D341Med (cell line): ENCODE data around the gene NOL12.
A peak's percentile ranks its signal among the peaks of the same experiment; 100 is the strongest.

Experiments
- DNase-seq: peaks from one replicate; pipeline ENCODE4 v3.0.0; 2012; ENCODE audit warnings: low spot score

Gene NOL12

DNA sequence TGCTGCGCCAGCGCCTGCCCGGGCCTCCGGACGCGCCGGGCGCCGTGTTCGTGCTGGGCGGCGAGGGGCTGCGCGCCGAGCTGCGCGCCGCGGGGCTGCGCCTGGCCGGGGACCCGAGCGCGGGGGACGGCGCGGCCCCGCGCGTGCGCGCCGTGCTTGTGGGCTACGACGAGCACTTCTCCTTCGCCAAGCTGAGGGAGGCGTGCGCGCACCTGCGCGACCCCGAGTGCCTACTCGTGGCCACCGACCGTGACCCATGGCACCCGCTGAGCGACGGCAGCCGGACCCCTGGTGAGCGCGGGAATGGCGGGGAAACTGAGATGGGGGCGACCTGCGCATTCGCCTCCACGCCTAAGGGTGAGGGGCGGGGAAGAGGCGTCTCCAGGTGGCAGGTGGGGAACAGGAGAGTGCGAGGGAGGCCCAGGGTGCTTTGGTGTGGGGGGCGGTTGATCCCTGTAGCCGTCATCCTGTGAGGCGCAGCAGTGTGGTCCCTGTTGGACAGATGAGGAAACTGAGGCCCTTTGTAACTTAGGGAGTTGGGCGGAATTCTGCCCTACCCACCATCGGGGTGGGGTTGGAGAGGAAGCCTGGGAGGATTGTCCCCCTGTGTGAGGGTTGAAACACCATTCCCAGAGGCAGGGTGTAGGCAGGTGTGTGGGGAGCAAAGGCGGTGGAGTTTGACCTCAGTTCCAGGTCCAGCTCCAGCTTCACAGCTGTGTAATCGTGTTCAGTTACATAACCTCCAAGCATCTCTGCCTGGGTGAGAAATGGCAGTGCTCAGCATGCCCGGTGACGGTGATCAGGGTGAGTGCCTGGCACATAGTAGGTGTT, 26.9 kb upstream of the NOL12 start:
- DNase-seq, result peak; percentile 72

DNA sequence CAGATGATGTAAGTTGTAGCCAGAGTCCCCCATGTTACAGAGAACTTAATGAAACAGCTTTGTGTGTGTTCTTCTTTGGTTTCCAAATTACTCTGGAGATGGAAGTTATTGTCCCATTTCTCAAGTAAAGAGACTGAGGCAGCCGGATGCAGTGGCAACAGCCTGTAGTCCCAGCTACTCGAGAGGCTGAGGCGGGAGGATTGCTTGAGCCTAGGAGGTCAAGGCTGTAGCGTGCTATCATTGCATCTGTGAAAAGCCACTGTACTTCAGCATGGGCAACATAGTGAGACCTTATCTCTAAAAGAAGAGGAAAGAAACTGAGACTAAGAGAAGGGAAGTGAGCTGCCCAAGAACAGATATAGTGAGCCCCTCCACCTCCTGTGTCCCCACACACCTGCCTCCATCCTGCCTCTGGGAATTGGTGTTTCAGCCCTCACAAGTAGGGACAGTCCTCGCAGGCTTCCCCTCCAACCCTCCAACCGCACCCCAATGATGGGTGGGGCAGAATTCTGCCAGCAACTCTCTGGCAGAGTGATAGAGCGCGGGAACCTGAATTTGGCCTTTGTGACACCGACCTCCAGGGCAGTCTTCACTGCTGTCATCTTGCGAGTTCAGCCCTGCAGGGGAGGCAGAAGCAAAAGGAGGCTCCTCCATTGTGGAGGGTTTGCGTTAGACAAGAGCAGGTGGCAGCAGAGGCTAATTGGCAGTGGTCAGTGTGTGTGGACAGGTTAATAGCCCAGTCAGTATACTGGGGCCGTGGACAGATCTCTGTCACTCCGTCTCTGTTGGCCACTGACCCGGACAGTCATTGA, 26.0 kb upstream of the NOL12 start:
- no peak for DNase-seq

DNA sequence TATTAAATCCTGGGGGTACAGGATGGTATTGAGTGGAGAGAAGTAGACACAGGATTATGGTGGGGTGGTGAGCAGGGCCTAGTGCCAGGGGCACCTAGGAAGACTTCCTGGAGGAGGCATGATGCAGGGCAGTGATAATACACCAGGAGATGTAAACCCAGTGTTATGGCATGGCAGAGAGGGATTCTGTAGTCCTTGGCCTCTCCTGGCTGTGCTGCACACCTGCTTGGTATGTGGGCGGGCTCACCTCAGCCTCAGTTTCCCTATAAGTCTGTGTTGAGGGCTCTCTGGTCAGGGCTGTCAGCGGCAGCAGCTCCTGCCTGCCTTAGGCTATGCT, 25.5 kb upstream of the NOL12 start:
- DNase-seq, result no peak

DNA sequence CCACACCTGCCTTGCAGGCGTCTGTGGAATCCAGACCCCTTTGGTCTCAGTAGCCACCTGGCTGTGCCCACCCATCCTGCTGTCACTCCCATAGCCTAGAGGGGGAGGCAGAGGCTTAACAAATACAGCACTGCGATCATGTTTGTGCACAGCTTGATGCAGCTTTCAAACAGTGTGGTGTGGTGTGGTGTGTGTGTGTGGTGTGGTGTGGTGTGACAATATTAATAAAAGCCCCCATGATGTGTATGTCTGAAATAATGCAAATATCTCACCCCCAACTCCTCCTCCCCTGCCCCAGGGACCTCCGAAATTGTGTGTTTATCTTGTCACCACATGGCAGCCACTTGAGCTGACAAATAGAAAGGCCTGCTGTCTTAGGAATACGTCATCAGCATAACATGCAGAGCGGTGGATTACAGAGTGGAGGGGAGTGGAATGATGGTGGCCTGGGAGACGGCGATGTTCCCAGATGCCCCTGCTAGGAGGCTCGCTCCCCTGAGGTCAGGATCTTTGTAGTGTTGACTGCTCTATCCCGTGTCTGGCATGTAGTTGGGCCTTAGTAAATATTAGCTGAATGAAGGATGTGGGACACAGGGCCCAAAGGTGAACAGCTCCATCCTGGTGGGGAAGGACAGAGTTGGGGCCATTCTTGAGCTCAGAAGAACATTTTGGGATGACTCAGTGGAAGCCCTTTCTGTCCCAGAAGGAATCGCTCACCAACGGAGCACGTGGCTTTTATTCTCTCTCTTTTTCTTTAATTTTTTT, 24.8 kb upstream of the NOL12 start:
- DNase-seq, result peak; percentile 81

DNA sequence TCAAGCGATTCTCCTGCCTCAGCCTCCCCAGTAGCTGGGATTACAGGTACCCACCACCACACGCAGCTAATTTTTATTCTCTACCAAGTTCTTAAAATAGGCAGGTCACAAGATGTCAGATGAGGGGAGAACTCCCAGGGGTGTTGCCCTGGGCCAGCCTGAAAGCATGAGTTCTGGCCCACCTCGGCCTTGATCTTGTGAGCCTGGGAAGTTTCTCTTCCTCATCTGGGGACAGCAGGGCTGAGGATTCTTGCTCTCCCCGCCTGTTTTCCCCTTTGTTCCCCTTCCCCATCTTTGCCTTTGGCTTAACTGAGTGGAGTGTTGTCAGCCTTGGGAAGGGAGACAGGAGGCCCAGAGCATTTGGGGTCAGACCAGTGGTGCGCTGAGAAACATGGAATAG, 24.1 kb upstream of the NOL12 start:
- no peak for DNase-seq

DNA sequence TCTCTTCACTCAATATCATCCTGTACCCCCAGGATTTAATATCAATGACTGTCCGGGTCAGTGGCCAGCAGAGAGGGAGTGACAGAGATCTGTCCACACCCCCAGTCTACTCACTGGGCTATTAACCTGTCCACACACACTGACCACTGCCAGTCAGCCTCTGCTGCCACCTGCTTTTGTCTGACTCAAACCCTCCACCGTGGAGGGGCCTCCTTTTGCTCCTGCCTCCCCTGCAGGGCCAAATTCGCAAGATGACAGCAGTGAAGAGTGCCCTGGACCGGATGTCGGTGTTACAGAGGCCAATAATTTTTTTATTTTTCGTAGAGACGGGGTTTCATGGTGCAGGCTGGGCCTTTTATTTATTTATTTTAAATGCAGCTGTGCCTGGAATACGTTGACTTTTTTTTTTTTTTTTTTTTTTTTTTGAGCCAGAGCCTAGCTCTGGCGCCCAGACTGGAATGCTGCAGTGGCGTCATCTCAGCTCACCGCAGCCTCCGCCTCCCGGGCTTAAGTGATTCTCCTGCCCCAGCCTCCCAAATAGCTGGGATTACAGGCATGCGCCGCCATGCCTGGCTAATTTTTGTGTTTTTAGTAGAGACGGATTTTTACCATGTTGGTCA, 22.5 kb upstream of the NOL12 start:
- no peak for DNase-seq

DNA sequence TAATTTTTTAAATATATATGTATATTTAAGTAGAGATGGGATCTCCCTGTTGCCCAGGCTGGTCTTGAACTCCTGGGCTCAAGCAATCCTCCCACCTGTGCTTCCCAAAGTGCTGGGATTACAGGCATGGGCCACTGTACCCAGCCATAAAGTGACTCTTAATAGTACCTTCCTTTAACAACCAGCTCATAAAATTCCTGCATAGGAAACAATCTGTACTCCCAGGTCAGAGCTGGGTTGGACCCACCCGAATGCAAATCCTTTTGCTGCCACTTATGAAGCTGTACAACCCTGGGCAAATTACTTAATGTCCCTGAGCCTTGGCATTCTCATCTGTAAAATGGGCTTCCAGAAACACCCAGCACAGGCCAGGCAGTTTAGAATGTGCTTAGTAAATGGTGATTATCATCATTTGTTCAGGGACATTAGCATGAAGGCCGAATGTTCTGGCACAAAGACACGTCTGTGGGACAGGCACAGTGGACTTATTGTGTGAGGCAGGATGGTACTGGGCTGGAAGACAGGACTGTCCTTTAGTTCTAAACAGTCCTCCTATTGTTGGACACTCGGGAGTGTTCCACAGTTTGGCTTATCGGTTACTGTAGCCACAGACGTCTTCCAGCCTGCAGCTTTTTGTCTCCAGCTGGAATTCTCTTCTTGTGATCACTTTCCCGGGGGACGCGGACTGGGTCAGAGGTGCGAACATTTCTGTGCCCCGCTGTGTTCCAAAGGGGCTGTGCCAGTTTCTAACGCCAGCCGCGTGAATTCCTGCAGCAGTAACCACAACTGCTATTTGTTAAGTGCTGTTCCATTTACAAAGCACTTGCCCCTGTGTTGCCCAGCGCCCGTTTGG, 21.7 kb upstream of the NOL12 start:
- no peak for DNase-seq

DNA sequence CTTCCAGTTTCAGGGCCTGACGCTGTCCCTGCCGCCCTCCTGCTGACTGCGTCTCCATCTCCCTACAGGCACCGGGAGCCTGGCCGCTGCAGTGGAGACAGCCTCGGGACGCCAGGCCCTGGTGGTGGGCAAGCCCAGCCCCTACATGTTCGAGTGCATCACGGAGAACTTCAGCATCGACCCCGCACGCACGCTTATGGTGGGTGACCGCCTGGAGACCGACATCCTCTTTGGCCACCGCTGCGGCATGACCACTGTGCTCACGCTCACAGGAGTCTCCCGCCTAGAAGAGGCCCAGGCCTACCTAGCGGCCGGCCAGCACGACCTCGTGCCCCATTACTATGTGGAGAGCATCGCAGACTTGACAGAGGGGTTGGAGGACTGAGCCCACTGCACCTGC, 20.7 kb upstream of the NOL12 start:
- no peak for DNase-seq

DNA sequence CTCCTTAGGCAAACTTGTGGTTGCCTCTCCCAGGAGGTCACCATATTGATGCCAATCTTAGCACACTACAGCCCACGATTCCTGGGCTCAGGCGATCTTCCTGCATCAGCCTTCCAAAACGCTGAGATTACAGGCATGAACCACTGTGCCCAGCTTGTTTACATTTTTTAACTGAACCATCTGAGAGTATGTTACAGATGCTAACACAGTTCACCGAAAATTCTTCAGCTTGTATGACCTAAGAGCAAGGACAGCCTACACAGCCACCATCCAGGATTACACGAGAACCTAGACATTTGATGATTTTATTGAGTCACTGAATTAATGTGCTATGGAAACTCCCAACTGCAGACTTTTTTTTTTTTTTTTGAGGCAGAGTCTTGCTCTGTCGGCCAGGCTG, 16.6 kb upstream of the NOL12 start:
- no peak for DNase-seq

DNA sequence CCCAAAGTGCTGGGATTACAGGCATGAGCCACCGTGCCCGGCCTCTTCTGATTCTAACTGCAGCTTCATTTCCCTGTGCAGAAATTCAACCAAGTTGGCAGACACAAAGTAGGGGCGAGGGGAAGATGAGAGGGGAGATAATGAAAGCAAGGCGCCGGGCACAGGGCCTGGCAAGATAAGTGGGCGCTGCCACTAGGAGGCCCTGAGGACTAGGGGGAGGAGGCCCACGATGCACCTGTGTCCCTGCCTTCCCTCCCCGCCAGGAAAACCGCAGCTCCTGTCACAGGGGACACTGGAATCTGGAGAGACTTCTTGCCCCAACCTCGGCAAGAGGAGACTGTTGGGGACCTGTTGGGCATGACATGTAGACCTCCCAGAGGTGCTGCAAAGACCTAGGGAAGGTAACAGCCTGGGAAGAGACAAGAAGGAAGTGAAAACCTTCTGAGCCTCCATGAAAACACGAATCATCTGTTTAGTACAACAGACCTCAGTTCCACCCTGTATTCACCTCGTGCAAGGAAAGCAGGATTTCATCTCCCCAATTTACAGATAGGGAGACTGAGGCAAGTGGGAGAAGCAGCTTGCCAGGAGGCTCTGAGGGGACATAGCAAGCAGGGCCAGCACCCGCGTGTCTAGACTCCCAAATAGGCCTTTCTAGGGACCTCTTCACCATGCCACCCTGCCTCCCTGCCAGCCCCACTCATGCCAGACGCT, 13.8 kb upstream of the NOL12 start:
- DNase-seq, result no peak

DNA sequence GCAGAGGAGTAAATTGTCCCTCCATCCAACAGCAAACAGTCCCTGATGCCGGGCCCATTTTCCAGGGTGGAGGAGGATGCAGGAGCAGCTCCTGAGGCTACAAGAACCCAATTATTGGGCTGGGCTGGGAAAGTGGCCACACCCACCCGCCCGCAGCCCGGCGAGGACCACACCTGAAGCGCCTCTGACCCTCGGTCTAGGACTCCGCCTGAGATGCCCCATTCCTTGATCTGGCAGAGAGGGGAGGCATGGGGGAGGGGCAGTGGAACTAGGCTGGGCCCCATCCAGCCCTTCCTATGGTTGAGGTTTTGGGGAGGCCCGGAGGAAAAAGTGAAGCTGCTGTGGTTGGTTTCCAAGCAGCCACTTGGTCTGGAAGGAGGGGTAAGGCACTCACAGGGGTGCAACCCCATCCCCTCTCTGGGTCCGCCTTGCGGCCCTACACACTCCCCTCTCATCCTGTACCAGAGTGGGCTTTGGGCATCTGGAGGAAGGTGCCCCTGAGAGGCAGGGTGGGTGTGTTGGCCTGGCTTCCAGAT, 13.2 kb upstream of the NOL12 start:
- no peak for DNase-seq

DNA sequence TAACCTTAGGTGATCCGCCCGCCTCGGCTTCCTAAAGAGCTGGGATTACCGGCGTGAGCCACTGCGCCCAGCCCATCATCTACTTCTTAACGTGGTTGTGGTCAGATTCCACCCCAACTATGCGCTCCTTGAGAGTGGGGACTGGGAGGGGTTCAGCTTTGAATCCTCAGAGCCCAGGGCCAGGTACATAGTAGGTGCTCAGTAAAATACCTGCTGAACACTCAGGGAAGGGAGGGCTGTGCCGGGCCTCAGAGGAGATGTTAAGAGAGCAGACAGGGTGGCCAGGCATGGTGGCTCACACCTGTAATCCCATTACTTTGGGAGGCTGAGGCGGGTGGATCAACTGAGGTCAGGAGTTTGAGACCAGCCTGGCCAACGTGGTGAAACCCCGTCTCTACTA, 11.9 kb upstream of the NOL12 start:
- DNase-seq, result no peak

DNA sequence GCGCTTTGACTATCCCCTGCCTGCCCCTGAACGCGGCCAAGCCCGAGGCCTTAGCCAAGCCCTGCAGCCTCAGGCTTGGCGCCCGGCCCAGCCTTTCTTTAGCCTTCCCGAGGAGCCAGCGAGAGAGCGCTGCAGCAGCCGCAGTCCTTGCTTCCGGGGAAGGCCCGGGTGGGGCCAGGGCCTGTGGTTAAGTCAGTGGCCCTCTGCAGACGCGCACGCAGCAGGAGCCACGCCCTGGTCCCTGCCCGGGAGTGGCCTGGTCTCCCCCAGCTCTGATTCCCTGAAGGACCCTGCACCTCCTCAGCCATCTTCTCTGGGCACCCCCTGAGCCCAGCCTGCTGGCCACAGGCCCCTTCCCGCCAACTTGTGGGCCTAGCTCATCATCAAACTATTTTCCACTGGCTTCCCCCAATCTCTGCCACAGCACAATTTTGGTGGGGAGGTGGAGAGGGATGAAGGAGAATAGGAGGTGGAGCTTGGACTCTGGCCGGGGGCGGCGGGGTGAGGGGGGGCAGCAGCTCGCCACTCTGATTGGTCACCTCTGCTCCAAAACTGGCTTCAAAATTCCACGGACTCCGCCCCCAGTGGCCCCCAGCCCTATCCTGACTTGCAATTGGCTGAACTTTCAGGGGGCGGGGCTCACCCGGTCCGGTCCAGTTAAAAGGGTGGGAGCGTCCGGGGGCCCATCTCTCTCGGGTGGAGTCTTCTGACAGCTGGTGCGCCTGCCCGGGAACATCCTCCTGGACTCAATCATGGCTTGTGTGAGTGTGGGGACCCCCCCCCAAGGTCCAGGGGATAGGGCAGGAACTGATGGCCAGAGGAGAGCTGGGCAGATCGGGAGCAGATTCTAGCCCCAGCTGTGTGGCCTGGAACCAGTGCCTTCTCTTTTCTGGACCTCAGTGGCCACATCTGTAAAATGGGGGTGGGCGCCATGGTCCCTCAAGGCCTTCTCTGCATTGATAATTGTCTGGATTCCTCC, 10.9 kb upstream of the NOL12 start, which contains the start of gene LGALS1:
Gene LGALS1 (plus strand): TSS at position 686 of the 979 bp plus-strand sequence. CDS start 67 bp downstream, at position 753.
- peak; percentile 73 for DNase-seq

DNA sequence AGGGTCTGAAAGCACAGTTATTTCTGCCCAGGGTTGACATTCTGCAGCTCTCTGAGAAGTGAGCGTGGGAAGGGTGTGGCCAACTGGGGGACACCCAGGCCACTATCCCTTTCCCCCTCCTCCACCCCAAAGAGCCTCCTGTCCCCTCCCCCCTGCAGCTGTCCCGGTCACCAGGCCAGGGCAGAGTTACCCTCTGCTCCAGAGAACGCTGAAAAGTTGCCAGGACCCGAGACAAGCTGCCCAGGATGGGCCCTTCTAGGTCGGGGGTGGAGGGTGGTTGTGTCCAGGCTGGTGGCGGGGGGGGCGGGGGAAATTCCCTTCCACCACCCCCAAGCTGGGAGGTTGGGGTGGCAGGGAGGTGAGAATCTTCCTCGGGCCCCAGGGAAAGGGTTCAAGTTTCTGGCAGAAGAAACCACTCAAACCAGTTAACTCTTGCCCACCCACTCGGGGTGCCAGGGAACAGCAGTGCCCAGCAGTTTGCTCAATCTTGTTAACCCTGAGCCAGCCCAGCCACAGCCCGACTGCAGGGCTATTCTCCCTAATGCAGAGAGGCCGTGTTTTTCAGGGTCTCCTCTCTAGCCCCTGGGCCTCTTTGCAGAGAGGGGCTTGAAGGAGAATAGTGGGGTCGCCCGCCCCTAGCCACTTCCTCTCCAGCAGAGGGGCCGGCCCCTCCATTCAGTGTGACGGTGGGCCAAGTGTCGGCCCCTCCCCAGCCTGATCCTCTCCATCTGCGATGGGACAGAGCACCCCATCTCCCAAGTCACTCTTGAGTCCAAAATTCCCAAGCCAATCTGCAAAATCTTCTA, 10.0 kb upstream of the NOL12 start:
- DNase-seq, result no peak

DNA sequence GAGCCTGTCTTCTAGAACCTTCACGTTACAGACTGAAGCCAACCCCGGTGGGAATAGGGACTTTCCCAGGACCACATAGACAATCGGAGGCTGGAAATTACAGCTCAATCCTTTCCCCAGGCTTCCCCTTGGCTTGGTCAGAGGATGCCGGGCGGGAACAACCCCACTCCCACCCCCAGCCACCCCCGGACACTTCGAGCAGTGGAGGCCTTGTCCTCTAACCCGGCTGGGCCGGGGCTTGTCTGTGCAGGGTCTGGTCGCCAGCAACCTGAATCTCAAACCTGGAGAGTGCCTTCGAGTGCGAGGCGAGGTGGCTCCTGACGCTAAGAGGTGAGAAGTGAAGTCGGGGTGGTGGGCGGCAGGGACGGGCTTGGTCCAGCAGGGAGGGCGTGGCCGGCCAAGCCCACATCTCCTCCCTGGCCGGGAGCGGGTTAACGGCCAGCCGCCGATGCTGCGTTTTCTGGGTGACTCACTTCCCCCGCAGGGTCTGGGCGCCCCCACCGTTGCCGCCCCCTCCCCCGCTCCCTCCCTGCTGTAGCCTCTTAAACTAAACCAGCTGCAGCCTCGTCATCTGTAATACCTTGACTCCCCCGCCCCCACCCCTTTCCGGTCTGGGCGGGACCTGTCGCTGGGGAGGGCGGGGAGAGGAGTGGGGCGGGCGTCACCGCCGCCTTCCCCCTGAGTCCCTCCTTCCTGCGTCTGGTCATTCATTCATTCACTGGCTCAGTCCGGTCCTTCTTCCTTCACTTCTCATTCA, 9.2 kb upstream of the NOL12 start:
- no peak for DNase-seq

DNA sequence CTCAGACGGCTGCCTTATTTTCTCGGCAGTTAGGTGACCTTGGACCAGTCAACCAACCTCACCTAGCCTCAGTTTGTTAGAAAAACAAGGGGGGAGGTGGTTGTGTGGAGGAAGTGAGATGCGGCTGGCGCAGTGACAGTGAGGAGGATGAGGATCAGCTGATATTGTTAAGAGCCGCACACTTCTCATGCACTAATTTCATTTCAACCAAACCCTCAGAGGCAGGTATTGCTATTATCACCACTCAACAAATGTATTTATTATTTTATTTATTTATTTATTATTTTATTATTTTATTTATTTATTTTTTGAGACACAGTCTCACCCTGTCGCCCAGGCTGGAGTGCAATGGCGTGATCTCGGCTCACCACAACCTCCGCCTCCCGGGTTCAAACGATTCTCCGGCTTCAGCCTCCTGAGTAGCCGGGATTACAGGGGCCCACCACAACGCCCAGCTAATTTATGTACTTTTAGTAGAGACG, 8.6 kb upstream of the NOL12 start:
- no peak for DNase-seq

DNA sequence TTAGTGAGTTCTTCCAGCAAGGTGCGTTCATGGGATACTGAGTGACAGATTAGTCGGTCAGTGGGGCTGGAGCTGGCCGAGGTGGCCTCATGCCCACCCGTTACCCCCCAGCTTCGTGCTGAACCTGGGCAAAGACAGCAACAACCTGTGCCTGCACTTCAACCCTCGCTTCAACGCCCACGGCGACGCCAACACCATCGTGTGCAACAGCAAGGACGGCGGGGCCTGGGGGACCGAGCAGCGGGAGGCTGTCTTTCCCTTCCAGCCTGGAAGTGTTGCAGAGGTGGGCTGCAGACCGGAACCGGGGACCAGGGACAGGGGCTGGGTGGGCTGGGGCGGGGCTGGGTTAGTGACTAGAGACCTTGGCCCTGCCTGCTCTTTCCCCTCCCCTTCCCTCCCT, 7.8 kb upstream of the NOL12 start:
- no peak for DNase-seq
